GM23338 (cell line): Measurements from ENCODE around the gene IFITM1. TPM values are rescaled to one million over a fixed set of nuclear protein-coding genes. Genes with fewer than 3 reads are reported as not detected.

Source experiments
- CREB1 ChIP-seq: fragments of 250-450 bp; sonication (Bioruptor Pico); IDR thresholded peaks from 2 replicates; pipeline ENCODE4 v1.5.0; 2020; ENCODE audit warnings: low read depth, mild to moderate bottlenecking, moderate library complexity
- ETS1 ChIP-seq: IDR thresholded peaks from 2 replicates; pipeline ENCODE4 v1.6.1; 2016; ENCODE audit warnings: antibody characterized with exemption
- EZH2 ChIP-seq: fragments of 200-600 bp; sonication (generic); IDR thresholded peaks from one replicate; pipeline ENCODE4 v1.8.0; 2017; ENCODE audit warnings: antibody characterized with exemption, mild to moderate bottlenecking, low read depth; ENCODE audit not compliant: unreplicated experiment
- EZH2phosphoT487 ChIP-seq: fragments of 200-600 bp; sonication (generic); IDR thresholded peaks from one replicate; pipeline ENCODE4 v1.8.1; 2018; ENCODE audit warnings: antibody characterized with exemption; ENCODE audit not compliant: unreplicated experiment
- JUNB ChIP-seq: IDR thresholded peaks from one replicate; pipeline ENCODE4 v1.6.1; 2016; ENCODE audit warnings: antibody characterized with exemption; ENCODE audit not compliant: unreplicated experiment
- NANOG ChIP-seq: IDR thresholded peaks from 2 replicates; pipeline ENCODE4 v1.6.1; 2016; ENCODE audit warnings: antibody characterized with exemption, borderline replicate concordance
- POLR2AphosphoS5 ChIP-seq: IDR thresholded peaks from 2 replicates; pipeline ENCODE4 v1.6.1; 2016; ENCODE audit warnings: antibody characterized with exemption, low read depth
- STAT1 ChIP-seq: IDR thresholded peaks from one replicate; pipeline ENCODE4 v1.6.1; 2016; ENCODE audit warnings: antibody characterized with exemption; ENCODE audit not compliant: unreplicated experiment
- ZNF114 ChIP-seq: fragments of 250-450 bp; sonication (Bioruptor Pico); IDR thresholded peaks from 2 replicates; pipeline ENCODE4 v1.5.0; 2020; ENCODE audit warnings: mild to moderate bottlenecking, moderate library complexity
- ZNF331 ChIP-seq: fragments of 250-450 bp; sonication (Bioruptor Pico); IDR thresholded peaks from 2 replicates; pipeline ENCODE4 v1.5.0; 2020; ENCODE audit warnings: low read depth, mild to moderate bottlenecking, moderate library complexity
- polyA plus RNA-seq: library from polyadenylated mRNA; unstranded; fragments of >200 nt; fragmentation: Nextera tagmentation; extraction: Ambion mirVana; gene quantifications from 2 replicates; pipeline ENCODE4 v1.2.1, GENCODE V29; 2016
- total RNA-seq: library from RNA; depleted of rRNA; stranded (reverse); fragments of >200 nt; shearing (Covaris generic); gene quantifications from 2 replicates; pipeline ENCODE4 v1.2.3, GENCODE V29; 2014
- TF ChIP-seq, protein P1 (sequence below): fragments of 250-450 bp; sonication (Bioruptor Pico); IDR thresholded peaks from 2 replicates; pipeline ENCODE4 v1.5.0; 2020; ENCODE audit warnings: mild to moderate bottlenecking, moderate library complexity
- TF ChIP-seq, protein P2 (sequence below), 2 experiments: fragments of 200-600 bp in 1 of 2; sonication (generic) in 1 of 2; conservative IDR thresholded peaks; 2 replicates each; pipeline versions ENCODE4 v1.5.1 to v1.6.1; 2016 to 2017; ENCODE audit warnings: antibody characterized with exemption in 2 of 2, low read depth in 2 of 2, mild to moderate bottlenecking in 2 of 2, moderate library complexity in 1 of 2

Gene IFITM1
- total and polyA plus RNA-seq, 2 experiments from 2014 or later, result 396 to 1,194 TPM

- TF ChIP-seq, protein P1, sequence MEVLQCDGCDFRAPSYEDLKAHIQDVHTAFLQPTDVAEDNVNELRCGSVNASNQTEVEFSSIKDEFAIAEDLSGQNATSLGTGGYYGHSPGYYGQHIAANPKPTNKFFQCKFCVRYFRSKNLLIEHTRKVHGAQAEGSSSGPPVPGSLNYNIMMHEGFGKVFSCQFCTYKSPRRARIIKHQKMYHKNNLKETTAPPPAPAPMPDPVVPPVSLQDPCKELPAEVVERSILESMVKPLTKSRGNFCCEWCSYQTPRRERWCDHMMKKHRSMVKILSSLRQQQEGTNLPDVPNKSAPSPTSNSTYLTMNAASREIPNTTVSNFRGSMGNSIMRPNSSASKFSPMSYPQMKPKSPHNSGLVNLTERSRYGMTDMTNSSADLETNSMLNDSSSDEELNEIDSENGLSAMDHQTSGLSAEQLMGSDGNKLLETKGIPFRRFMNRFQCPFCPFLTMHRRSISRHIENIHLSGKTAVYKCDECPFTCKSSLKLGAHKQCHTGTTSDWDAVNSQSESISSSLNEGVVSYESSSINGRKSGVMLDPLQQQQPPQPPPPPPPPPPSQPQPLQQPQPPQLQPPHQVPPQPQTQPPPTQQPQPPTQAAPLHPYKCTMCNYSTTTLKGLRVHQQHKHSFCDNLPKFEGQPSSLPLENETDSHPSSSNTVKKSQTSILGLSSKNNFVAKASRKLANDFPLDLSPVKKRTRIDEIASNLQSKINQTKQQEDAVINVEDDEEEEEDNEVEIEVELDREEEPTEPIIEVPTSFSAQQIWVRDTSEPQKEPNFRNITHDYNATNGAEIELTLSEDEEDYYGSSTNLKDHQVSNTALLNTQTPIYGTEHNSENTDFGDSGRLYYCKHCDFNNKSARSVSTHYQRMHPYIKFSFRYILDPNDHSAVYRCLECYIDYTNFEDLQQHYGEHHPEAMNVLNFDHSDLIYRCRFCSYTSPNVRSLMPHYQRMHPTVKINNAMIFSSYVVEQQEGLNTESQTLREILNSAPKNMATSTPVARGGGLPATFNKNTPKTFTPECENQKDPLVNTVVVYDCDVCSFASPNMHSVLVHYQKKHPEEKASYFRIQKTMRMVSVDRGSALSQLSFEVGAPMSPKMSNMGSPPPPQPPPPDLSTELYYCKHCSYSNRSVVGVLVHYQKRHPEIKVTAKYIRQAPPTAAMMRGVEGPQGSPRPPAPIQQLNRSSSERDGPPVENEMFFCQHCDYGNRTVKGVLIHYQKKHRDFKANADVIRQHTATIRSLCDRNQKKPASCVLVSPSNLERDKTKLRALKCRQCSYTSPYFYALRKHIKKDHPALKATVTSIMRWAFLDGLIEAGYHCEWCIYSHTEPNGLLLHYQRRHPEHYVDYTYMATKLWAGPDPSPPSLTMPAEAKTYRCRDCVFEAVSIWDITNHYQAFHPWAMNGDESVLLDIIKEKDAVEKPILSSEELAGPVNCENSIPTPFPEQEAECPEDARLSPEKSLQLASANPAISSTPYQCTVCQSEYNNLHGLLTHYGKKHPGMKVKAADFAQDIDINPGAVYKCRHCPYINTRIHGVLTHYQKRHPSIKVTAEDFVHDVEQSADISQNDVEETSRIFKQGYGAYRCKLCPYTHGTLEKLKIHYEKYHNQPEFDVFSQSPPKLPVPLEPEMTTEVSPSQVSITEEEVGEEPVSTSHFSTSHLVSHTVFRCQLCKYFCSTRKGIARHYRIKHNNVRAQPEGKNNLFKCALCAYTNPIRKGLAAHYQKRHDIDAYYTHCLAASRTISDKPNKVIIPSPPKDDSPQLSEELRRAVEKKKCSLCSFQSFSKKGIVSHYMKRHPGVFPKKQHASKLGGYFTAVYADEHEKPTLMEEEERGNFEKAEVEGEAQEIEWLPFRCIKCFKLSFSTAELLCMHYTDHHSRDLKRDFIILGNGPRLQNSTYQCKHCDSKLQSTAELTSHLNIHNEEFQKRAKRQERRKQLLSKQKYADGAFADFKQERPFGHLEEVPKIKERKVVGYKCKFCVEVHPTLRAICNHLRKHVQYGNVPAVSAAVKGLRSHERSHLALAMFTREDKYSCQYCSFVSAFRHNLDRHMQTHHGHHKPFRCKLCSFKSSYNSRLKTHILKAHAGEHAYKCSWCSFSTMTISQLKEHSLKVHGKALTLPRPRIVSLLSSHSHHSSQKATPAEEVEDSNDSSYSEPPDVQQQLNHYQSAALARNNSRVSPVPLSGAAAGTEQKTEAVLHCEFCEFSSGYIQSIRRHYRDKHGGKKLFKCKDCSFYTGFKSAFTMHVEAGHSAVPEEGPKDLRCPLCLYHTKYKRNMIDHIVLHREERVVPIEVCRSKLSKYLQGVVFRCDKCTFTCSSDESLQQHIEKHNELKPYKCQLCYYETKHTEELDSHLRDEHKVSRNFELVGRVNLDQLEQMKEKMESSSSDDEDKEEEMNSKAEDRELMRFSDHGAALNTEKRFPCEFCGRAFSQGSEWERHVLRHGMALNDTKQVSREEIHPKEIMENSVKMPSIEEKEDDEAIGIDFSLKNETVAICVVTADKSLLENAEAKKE (CRISPR knock-in tag), result no peak
- no peak for TF ChIP-seq ETS1
- TF ChIP-seq ZNF331 (CRISPR knock-in tag), result no peak
- TF ChIP-seq NANOG, result no peak
- TF ChIP-seq ZNF114 (CRISPR knock-in tag), result no peak
- TF ChIP-seq POLR2AphosphoS5, result no peak
- no peak for TF ChIP-seq JUNB
- TF ChIP-seq STAT1, result no peak
- TF ChIP-seq CREB1 (CRISPR knock-in tag), result no peak
- no peak for TF ChIP-seq EZH2
- TF ChIP-seq, protein P2, sequence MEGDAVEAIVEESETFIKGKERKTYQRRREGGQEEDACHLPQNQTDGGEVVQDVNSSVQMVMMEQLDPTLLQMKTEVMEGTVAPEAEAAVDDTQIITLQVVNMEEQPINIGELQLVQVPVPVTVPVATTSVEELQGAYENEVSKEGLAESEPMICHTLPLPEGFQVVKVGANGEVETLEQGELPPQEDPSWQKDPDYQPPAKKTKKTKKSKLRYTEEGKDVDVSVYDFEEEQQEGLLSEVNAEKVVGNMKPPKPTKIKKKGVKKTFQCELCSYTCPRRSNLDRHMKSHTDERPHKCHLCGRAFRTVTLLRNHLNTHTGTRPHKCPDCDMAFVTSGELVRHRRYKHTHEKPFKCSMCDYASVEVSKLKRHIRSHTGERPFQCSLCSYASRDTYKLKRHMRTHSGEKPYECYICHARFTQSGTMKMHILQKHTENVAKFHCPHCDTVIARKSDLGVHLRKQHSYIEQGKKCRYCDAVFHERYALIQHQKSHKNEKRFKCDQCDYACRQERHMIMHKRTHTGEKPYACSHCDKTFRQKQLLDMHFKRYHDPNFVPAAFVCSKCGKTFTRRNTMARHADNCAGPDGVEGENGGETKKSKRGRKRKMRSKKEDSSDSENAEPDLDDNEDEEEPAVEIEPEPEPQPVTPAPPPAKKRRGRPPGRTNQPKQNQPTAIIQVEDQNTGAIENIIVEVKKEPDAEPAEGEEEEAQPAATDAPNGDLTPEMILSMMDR (conservative IDR thresholded peaks at IDR 0.05; ENCODE audit: low read depth in 2 of 2), result no peak
- TF ChIP-seq EZH2phosphoT487, result no peak
Measured at GRCh38 chr11:282171-282570, 31.7 kb upstream of the IFITM1 start (continued).
